ENCODE measurements around the gene FAM9A.

GRCh38 chrX:8820910-8821527 lies 19.8 kb upstream of the FAM9A start:
- TF ChIP-seq CTCF (IDR thresholded peaks at IDR 0.05), result no peak
- no peak for TF ChIP-seq EP300 (IDR thresholded peaks at IDR 0.05)
